D721Med (cell line): ENCODE measurements around the gene ALOX5.
"Not testable (repeated sequence)": the region's sequence is repeated elsewhere in the genome, so short reads cannot be mapped to it uniquely, and the experiment has no call there.

ENCODE experiments used
- DNase-seq: peaks from one replicate; pipeline ENCODE4 v3.0.0; 2011; ENCODE audit warnings: low spot score; ENCODE audit not compliant: insufficient read length
- FAIRE-seq: peaks from 2 replicates; lab custom pipeline; 2011; peaks lifted over from hg19 to GRCh38; lab: Jason Lieb, UNC
- TF ChIP-seq, protein P1 (sequence below): IDR thresholded peaks from 2 replicates; pipeline ENCODE4 v1.5.1; 2012; ENCODE audit warnings: mild to moderate bottlenecking, control low read depth; ENCODE audit not compliant: insufficient read depth; ENCODE audit errors: missing control alignments

The ALOX5 gene

DNA sequence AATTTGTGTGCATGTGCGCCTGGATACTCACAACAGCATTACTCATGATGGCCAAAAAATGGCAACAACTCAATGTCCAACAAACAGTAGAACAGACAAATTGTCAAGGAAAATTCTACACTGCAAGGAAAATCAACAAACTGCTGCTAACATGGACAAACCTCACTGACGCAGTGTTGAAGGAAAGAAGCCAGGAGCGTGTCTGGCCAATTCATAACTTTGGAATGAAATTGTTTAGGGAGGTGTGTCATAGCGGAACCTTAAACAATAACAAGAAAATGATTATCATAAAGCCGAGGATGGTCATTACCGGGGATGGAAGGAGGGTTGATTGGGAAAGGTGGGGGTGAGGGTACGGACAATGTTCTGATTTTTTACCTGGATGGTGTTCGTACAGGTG is 29.1 kb downstream of the ALOX5 start:
- DNase-seq (no peak), FAIRE-seq (no peak)
- TF ChIP-seq, protein P1, sequence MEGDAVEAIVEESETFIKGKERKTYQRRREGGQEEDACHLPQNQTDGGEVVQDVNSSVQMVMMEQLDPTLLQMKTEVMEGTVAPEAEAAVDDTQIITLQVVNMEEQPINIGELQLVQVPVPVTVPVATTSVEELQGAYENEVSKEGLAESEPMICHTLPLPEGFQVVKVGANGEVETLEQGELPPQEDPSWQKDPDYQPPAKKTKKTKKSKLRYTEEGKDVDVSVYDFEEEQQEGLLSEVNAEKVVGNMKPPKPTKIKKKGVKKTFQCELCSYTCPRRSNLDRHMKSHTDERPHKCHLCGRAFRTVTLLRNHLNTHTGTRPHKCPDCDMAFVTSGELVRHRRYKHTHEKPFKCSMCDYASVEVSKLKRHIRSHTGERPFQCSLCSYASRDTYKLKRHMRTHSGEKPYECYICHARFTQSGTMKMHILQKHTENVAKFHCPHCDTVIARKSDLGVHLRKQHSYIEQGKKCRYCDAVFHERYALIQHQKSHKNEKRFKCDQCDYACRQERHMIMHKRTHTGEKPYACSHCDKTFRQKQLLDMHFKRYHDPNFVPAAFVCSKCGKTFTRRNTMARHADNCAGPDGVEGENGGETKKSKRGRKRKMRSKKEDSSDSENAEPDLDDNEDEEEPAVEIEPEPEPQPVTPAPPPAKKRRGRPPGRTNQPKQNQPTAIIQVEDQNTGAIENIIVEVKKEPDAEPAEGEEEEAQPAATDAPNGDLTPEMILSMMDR, result no peak

DNA sequence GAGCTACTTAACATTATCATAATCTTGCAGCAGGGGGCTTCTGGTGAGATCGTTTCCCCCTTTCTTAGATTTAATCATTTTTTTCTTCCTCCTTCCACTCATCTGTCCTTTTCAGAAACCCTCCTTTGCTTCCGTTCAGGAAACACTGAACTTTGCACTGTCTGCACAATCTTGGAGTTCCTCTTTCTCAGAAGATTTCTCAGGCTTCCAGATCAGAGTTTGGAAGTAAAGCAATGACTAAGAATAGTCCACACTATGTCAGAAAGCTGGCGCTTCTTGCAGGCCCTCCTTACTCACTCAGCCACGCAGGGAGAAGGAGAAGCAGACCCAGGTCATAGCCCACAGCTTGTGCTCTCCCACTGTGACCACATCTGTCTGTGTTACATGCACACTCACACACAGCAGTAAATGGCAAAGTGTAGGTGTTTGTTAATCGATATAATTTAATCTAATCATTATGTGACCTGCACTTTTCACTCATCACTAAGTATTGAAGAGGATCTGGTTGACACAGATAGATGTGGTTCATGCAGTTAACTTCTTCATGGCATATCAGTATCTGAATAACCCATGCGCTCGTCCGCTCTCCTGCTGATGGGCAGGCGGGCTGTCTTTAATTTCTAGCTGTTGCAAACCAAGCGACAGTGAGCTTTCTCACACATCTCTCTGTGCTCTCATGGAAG is 30.2 kb downstream of the ALOX5 start:
- FAIRE-seq (no peak), DNase-seq (no peak)
- TF ChIP-seq, protein P1, result no peak

DNA sequence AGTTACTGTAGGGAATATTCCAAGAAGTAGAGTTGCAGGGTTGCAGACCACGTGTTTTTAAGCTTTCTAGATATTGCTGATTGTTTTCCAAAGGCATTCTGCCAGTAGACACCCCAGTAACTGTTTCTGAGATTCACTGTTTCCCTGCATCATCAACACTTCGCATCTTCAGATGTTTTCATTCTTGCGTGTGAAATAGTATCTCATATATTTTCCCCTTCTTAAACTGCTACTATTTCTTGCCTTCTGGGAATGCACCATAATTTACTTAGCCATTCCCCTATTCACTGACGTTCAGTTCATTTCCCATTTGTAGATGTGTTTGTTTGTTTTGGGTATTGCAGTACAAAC is 30.7 kb downstream of the ALOX5 start:
- TF ChIP-seq, protein P1, result no peak
- FAIRE-seq (no peak), DNase-seq (no peak)

DNA sequence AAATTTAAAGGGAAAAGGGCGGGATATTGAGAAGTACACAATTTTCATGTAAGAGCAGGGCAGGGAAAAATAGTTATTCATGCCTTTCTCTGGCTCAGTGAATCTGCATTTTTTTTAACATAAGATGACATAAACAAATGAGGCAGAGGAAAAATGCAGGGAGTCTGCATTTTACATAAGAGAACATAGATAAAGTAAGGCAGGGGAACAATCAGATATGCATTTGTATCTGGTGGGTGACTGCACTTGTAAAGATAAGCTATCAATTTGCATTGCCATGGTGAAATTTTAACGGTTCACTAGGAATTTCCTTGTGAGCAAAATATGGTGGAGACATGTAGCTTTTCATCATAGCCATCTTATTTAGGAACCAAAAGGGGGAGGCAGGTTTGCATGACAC is 33.5 kb downstream of the ALOX5 start:
- FAIRE-seq, result no peak
- TF ChIP-seq, protein P1, result no peak

DNA sequence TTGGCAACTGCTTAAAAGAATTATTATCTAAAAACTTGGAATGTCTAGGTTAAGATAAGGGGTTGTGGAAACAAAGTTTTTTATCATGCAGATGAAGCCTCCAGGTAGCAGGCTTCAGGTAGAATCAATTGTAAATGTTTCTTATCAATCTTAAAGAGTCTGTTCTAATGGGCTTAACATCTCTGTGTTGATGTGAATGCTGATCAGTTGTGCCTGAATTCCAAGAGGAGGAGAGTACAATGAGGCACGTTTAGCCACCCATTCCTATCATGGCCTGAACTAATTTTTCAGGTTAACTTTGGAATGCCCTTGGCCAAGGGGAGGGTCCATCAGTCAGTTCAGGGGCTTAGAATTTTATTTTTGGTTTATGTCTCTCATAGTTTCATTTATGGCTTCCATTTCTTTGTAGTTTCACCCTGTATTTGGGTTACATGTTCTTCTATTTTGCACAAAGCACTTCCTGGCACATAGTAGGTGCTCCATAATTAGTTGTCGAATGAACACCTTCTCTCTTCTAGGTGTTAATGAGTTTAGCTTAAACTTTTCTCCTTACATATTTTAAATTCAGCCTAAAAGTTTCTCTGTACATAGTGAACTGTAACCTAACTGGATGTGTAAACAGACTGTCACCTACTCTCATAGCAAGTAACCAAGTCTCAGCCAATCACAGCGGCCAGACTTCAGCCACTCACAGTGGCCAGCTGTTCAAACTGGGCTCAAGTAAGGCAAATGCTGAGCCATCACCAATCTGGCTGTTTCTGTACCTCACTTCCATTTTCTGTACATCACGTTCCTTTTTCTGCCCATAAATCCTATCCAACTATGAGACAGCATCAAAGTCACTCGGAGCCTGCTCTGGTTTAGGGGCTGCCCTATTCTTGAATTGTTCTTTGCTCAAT is 34.7 kb downstream of the ALOX5 start:
- TF ChIP-seq, protein P1, result no peak
- no peak for DNase-seq
- FAIRE-seq, result no peak

More for the DNA sequence above, 33.5 kb downstream of the ALOX5 start:
- DNase-seq, result no peak

DNA sequence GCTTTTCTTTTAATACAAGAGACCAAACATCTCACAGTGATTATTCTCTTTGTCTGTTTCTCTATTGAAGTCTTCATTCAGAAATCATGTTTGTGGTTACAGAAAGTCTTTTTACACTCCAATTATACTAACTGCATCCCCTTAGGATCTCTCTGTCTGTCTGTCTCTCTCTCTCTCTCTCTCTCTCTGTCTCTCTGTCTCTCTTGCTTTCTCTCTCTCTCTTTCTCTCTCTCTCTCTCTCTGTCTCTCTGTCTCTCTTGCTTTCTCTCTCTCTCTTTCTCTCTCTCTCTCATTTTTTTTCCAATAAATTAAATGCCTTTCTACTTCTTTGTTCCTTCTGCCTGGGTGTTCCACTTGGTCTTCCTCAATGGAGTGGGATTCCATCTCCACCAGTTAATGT is 35.3 kb downstream of the ALOX5 start:
- FAIRE-seq, result not testable (repeated sequence)

DNA sequence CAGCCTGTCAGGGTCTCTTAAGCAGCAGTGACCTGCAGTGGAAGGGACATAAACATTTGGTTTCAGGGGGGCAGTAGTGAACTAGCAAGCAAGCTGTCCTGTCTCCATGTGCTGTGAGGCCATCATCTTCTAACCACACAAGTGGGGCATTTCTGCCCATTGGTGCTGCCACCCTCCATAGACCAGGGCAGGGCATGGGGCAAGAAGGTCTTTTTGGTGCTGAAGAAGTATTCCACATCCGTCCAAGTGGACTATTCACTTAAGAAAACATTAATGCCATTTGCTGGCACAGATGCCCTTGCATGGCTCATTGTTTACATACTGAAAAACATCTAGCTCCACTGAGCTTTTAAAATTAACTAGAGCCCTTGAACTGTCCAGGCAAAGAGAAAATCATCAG is 35.8 kb downstream of the ALOX5 start:
- DNase-seq, result no peak
- FAIRE-seq, result no peak
- TF ChIP-seq, protein P1, result no peak

More for the DNA sequence above, 35.3 kb downstream of the ALOX5 start:
- not testable (repeated sequence) for DNase-seq
